NCI-H2107 treated with DMSO at 0.1 percent for 48 hours (cell line): ENCODE measurements around the gene TM4SF18.
"Not testable (repeated sequence)": the region's sequence is repeated elsewhere in the genome, so short reads cannot be mapped to it uniquely, and the experiment has no call there.

Source experiments
- DNase-seq: peaks from one replicate; lab custom pipeline; 2025; ENCODE audit not compliant: unreplicated experiment; lab: John Stamatoyannopoulos, UW

TM4SF18 gene

DNA sequence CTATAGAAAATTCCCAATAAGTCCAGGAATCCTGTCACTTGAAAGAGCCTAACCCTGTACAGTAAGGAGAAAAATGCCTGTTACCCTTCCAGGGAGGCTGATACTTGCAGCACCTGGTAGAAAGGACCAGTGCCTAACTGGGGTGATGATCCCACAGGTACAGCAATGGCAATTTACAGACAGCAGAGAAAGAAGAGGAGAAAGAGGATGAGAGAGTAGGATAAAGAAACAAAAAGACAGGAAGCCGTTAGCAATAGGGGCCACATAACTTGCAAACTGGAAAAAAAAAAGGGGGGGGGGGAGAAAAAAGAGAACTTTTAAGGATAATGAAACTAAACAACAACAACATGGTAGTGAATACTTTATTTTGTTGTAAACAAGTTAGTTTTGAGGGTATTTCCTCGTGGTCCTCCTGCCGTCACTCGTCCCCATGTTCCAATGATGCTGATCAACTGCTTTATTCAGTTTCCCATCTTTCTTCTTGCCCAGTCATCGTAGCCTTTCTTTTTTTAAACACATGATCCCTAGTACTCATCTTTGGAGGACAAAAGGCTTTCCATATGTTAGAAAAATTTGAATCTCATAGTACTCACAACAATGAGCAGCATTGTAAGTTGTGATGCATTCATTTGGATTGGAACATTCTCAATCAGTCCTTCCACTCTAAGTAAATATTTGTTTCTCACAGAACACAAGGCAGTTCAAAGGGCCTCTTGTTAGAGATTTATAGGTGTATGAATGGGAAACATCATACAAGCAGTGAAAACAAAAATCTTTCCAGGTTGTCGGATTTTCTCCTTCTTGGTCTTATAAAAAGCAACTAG lies 35.5 kb upstream of the TM4SF18 start:
- no peak for DNase-seq

DNA sequence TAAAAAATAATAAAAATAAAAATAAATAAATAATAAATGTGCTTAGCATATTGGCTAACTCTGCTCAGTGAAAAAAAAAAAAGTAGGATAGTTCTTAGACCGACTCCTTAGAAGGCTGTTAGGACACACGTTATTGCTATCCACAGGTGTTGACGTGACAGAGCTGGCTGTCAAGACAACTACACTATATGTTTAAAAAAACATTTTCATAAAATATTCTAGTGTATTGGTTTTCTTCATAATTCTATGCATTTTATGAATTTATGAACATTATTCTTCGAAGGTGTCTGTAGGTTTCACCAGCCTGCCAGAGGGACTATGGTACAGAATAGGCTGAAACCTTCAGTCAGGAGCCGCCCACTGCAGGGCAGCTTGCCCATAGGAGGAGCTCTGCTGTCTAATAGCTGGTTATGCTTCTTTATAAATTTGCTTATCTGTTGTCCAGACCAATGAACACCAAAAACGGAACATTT lies 34.8 kb upstream of the TM4SF18 start:
- DNase-seq, result no peak

DNA sequence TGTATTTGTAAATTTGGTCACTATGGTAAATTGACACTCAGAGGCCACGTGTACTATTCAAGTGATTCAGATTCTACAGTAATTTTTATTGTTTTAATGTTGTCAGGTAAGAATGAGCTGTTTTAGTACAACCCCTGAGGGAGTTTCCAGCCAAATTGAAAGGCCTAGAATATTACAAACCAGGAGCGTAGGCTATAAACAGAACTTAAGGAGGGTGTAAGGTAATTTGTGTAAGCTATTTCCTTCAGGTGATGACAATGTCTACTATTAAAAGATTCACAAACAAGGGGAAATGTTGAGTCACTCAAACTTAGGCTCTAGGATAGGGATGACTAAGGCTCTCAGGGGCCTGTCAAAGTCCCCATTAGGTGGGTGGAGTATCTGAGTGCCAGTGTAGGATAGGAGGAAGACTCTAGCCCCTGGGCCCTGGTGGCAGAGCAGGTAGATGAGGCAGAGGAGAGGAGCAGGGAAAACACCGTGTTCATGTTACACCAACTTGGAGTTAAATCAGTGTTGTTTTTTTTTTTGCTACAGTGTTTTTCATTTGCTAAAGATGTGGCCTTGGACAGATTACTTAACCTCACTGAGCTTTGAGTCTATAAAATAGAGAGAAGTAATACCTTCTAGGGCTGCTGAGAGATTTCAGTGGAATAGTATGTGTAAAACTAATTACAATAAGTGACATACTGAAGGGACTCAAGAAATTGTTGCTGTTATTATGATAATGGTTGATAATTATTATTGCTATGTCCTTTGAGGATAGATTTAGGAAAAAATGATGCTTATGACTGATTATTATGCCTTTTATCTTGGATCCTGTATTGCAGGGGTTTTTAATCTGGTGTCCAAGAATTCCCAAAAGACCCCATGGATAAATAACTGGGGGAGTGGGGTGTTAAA lies 33.8 kb upstream of the TM4SF18 start:
- DNase-seq, result no peak

DNA sequence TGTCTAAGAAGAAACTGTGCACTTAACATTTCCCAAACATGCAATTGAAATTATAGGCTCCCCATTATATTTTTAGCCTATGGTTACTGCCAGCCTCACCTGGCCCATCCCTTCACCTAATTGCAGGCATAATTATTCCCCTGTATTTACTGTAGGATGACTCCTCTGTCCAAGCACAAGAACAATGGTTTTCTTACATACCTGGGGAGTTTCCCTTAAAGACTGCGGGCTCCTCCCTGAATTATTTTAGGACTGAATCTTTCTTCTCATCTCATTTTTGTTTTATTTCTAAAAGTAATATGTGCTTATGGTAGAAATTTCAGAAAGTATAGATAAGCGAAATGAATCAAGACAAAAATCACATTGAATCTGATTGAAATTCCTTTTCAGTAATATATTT lies 32.6 kb upstream of the TM4SF18 start:
- no peak for DNase-seq

- DNase-seq, result no peak
Observed at GRCh38 chr3:149364624-149365023, 31.2 kb upstream of the TM4SF18 start.

DNA sequence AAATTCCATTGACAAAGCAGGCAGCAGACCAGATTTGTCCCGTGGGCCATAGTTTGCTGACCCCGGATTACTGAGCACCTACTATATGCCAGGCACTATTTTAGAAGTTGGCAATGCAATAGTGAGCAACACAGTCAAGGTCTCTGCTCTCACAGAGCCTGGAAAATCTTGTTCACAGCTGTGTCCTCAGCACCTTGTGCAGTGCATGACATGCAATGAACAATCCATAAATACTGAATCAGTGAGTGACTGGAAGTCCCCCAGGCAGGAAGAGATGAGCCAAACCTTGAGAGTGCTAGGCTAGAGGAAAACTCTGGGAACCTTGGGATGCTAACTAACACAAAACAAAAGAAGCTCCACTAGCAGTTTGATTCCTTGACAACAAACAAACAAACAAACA lies 29.6 kb upstream of the TM4SF18 start:
- DNase-seq, result no peak

- DNase-seq, result no peak
Observed at GRCh38 chr3:149362366-149362765, 28.9 kb upstream of the TM4SF18 start.

DNA sequence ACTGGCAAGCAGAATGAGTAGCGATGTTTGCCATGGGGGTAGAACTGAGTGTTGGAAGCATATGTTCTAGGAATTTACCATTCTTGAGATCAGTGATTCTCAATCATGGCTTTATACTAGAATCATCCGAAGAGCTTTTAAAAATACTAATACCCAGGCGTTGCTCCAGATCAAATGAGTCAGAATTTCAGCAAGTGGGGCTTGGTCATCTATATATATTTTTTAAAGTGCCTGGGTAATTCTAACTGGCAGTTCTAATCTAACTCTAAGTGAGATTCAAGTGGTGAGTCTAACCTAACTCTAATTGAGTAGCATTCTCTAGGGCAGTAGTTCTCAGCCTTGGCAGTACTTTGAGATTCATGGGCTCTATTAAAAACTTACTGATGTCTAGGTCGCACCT lies 23.2 kb upstream of the TM4SF18 start:
- no peak for DNase-seq

DNA sequence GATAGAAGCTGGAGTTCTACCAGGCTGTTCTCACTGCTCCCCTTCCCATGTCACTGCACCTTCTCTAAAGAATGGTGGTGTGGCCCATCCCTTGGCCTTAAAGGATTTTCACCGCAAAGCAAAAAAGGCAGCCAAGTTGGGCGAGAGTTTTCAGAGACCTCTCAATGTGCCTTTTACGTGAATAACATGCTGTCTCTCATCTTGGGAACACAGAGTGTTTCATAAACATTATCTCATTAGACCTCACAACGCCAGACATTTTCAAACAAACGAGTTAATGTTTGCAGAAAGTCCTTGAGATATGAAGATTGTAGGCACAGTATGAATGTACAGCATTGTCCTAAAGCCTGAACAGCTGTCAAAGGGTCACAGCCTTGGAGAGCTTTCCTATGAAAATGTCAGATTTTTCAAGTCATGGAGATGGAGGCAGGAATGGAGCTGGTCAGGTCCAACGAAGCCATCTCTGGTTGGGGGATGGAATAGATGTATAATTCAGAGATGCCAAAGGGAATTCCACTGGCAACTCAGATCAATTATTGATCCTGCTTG lies 22.7 kb upstream of the TM4SF18 start:
- no peak for DNase-seq

DNA sequence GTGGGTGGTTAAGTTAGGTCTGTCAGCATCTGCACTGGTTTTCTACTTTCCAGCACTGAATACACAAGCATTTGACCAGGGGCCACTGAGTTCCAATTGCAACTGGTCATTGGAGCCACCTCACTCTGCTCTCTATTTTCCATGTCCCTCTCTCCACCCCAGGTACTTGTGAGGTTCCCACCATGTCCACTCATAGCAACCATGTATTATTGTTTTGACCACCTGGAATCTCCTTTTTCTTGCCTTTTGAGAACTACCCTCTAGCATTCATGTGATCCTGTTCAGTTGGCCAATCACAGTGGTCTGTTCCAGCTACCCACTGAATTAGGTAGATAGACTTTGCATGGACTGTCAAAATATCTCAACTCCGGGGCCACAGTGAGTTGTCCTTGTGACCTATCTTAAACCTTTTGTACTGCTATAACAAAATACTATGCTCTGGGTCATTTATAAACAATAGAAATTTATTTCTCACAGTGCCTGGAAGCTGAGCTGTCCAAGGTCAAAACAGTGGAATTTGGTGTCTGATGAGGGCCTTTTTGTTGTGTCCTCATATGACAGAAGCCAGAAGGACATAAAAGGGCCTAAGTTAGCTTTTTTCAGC lies 20.2 kb upstream of the TM4SF18 start:
- DNase-seq, result no peak

GRCh38 chr3:149352556-149352955 lies 19.1 kb upstream of the TM4SF18 start:
- peak; percentile 26 for DNase-seq

- no peak for DNase-seq
Observed at GRCh38 chr3:149343951-149344350, 10.5 kb upstream of the TM4SF18 start.

DNA sequence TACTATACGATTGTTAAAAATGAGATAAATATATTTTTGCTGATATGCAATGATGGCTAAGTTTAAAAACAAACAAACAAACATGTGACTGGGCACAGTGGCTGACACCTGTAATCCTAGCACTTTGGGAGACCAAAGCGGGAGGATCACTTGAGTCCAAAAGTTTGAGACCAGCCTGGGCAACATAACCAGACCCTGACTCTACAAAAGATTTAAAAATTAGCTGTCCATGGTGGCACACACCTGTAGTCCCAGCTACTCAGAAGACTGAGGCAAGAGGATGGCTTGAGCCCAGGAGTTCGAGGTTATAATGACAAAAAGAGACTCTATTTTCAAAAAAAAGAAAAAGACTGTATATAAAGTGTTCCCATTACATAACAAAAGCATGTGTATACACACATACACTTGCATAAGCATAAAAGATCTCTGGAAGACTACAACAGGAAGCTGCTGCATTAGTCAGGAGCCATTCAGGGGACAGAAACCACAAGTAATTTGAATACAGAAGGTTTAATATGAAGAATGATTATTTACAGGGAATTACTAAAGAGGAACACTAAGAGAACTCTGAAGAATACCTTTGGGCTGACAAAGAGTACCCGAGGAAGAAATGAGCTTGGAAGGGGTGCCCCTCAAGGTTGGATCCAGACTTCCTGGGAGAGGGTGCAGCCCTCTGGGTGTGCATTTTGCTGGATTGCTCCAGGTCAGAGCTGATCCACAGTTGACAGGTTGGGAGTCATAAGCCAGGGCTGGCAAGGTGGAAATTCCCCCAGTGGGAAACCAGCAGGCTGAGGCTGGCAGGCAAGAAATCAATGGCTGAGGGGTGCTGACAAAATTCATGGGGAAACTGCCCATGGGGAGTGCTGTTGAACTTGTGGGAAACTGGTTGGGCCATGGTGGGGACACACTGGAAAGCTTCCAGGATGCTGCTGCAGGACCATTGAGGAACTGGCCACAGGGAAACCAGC lies 9.3 kb upstream of the TM4SF18 start:
- DNase-seq, result peak; percentile 46

- DNase-seq, result peak; percentile 49
Observed at GRCh38 chr3:149340310-149340933, 7.0 kb upstream of the TM4SF18 start.

- DNase-seq, result no peak
Observed at GRCh38 chr3:149339931-149340309, 6.5 kb upstream of the TM4SF18 start.

DNA sequence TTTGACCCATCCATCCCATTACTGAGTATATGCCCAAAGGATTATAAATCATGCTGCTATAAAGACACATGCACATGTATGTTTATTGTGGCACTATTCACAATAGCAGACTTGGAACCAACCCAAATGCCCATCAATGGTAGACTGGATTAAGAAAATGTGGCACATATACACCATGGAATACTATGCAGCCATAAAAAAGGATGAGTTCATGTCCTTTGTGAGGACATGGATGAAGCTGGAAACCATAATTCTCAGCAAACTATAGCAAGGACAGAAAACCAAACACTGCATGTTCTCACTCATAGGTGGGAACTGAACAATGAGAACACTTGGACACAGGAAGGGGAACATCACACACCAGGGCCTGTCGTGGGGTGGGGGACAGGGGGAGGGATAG lies 4.0 kb upstream of the TM4SF18 start:
- not testable (repeated sequence) for DNase-seq

GRCh38 chr3:149336925-149337324 lies 3.5 kb upstream of the TM4SF18 start:
- DNase-seq, result no peak

- DNase-seq, result no peak
Observed at GRCh38 chr3:149332771-149333170, 665 bp downstream of the TM4SF18 start.

DNA sequence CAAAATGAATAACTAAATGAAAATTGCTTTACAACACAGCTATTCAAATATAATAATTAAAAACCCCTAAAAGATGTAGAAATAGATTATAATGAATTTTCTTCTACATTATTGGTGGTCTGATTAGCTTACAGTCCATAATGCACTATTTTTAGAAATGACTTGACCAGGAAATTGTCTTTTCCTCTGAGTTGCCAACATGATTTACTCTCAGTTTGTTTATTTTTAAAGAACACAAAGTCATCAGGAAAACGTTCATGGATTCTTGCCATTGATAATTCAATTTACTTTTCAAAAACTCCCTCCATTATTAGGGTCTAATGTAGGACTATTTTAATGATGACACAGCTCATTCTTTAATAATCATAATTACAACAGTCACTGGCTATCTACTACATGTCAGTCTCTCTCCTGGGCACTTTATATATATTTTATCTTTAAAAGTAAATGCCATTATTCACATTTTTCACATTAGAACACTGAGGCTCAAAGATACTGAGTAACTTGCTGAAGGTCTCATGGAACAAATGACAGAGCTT lies 1.1 kb downstream of the TM4SF18 start:
- no peak for DNase-seq
